HG02884 (cell line): ENCODE data around the gene TMEM140.

Source experiments
- ATAC-seq: cut with Tn5 transposase; IDR thresholded peaks from one replicate; pipeline ENCODE4 v1.9.1; 2021; ENCODE audit warnings: mild to moderate bottlenecking, moderate library complexity; ENCODE audit not compliant: unreplicated experiment

TMEM140 gene

DNA sequence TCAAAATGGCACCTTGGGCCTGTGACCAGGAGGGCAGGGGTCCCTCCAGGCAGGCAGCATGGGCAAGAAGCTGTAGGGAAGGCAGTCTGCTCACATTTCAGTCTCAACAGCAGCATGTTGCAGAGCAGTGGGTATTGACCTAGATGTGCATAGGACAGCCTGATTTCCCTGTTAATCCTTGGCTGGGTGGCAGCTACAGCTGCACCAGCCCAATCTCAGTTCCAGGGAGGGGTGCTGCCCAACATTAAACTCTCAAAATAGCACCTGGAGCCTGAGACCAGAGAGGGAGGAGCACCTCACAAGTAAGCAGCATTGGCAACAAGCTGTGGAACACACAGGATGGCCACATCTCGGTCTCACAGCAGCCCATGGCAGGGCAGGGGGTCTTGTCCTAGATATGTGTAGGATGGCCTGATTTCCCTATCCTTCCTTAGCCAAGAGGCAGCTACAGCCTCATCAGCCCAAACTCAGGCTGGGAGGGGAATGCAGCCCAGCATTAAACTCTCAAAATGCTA is 10.3 kb downstream of the TMEM140 start:
- ATAC-seq, result no peak

DNA sequence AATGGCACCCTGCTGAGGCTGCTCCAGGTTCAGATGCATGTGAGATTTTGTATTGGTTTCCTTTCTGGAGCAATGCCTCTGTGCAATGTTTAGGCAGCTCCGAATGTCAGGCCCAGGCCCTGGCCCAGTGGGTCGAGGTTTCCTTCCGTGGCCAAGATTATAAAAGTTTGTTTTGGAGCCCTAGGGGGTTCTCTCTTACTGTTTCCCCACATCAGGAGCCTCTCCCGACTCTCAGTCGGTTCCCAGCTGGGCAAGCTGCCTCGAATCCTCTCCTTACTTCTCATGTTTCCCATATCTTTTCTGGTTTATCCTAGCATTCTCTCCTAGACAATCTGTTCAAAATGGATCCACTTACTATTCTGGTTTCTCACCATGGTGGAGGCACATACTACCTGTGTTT is 11.0 kb downstream of the TMEM140 start:
- no peak for ATAC-seq

GRCh38 chr7:135159359-135160085 is 11.7 kb downstream of the TMEM140 start:
- no peak for ATAC-seq

DNA sequence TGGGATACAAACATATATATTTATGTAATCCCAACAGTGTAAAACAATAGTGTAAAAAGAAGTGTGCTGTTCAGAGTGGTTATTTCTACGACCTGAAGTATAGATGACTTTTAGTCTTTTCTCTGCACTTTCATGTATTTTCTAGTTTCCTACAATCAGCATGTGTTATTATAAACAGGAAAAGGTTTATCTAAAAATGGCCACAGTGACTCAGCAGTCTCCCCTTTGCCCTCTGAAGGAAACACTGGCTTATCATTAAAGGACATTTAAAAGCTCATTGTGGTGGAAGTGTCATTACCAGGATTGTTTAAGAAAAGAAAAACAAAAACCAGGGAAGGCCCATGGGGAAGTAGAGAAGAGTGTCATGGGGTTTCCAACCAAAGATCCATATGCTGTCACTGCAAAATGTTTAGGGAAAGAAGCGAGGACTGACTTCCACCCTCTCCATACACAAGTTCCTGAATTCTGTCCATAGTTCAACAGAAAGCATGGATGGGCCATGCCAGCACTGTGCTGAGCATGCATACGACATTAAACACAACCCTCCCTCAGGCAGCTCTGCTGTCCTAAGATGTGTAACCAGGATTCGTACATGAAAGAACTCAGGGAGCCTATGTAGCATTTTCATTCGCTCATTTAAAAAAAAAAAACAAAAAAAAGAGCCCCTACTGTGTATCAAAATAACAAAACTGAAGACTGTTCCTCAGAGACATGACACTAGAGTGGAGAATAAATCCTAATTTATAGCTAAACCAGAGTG is 12.4 kb downstream of the TMEM140 start:
- no peak for ATAC-seq

DNA sequence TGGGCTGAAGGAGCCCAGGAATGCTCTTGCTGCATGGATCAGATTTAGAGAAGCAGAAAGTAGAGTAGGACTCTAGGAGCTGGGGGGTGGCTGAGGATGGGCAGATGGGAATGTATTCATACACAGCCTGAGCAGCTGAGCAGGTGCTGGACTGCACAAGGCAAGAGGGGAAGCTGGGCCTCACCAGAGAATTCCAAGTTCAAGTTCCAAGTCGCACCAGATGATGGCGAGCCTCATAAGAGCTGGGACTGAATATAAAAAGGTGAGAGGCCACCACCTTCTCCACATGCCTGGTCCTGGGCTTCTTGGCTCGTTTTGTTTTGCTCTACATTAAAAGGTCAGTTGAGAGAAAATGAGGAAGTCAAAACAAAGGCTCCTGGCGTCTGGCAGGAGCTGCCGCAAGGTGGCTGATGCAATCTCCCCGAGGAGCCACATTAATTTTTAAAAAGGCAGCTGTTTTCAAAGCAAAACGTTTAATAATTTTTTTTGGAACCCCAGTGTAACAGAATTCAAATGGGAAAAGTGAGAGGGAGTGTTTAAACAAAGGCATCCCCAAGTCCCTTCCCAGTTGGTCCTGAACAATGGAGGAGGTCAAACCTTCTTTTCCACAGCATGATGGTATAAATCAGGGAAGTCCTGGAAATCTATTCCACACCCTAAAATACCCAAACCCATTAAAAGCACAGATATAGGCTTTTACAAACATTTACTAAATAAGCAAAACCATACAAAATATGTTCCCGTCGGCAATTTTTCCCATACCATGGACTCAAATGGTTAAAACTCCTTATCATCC is 13.2 kb downstream of the TMEM140 start:
- ATAC-seq, result no peak

DNA sequence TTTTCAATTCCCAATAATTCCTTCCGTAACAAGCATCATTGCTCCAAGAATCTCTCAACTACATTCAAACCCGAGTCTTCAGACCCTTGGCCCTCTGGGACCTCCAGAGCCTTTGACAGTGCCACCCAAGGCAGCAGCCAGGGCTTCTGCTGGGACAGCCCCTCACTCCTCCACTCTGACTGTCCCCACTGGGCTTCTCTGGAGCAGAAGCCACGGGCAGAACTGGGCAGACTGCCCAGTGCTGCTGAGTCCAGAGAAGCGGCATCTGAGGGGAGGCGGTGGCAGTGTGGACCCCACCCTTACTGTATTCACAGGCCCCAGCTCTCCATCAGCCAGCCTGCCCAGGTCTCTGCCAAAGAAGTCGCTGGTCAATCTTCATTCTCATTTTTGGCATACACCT is 13.8 kb downstream of the TMEM140 start:
- no peak for ATAC-seq

- no peak for ATAC-seq
These were observed 14.6 kb downstream of the TMEM140 start for GRCh38 chr7:135162382-135163001.

GRCh38 chr7:135164357-135165061 is 16.6 kb downstream of the TMEM140 start:
- ATAC-seq, result no peak

GRCh38 chr7:135165862-135166261 is 18.0 kb downstream of the TMEM140 start:
- ATAC-seq, result no peak

GRCh38 chr7:135166338-135166990 is 18.6 kb downstream of the TMEM140 start:
- ATAC-seq, result no peak

GRCh38 chr7:135167365-135167917 is 19.6 kb downstream of the TMEM140 start:
- ATAC-seq, result no peak

- no peak for ATAC-seq
These were observed 20.1 kb downstream of the TMEM140 start for GRCh38 chr7:135168001-135168400.

DNA sequence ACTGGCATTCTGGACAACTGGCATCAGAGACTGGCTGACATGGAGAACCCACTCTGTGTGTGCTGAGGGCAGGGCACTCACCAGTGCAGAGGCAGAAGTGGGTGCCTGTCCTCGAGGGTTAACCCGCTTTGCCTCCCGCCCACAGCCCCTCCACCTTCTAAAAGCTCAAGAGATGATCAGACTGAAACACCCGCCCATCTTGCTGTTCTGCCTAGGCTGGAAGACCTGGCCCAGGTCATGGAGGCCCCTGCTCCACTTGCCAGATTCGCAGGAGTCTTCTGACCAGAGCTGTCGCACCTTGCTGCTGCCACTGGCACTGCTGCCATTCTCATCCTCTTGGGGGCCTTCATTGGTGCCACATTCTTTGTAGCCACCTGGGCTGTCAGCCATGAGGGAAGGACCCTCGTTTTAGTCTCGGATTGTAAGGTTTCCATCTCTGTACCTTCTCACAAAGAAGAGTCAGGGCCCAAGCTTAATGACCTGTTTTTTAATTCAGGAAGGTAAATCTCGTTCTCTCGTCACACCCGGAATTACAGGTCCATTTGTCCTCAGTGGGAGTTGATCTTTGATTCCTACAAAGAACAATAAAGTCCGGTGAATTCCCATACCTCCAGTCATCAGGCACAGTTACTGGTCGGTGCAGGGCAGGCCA is 20.7 kb downstream of the TMEM140 start:
- no peak for ATAC-seq

DNA sequence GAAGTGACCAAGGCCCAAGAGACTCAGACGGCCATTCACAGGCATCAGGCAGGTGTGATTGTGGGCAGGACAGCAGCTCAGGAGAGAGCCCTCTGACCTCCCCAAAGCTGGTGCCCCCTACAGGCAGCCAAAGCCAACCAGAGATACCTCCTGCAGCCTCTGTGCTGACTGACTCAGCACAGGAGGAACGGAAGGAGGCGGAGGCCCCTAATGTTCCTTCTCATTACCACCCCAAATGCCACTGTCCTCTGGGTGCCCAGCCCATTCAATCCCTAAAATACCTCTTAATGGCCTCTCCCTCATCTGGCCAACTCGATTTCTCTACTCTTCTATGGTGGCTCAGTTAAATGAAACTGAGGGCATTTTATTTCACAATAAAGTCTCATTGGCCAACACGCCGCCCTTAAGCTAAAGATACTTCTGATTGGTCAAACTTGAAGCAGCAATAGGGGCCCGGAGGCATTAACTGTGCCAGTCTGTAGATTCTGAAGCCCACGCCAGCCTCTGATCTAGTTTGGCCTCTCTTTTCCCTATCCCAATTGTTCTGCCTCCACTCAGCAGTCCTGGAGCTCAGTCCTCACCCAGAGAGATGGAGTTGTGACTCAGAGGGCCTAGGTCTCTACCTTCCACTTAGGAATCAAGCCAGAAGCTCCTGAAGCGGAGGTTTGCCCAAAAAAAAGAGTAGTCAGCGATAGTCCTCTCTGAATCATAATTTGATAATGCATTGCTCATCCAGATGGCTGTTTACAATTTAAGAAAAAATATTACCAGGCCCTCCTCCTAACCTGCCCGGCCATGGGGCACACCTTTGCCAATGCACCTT is 21.5 kb downstream of the TMEM140 start:
- peak; percentile 36 for ATAC-seq

- ATAC-seq, result peak; percentile 8
These were observed 22.0 kb downstream of the TMEM140 start for GRCh38 chr7:135169964-135170273.

- ATAC-seq, result peak; percentile 66
These were observed 22.6 kb downstream of the TMEM140 start, which contains the start of gene CYREN for GRCh38 chr7:135170274-135170997. Gene CYREN, minus strand, starts transcription at chr7:135170707. Its CDS starts 1,785 bp downstream, at chr7:135168922.

DNA sequence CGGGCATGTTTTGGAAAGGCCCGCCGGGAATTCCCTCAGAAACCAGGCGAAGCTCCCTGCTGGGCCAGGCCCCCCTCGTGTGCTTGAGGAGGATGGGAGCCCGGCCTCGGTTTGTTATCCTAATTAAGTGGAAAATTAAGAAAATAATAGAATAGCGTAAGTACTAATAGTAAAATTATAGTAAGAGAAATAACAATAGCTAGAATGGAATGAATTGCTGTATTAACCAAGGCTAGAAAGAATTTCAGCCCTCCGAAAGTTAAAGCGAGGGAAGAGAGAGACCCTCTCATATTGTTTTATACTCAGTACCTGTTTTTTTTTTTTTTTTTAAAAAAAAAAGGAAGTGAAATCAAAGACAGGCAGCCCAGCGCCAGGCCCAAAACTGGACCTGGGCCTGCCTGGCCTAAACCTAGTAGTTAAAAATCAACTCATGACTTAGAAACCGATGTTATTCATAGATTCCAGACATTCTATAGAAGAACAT is 23.2 kb downstream of the TMEM140 start:
- peak; percentile 32 for ATAC-seq
